ENCODE measurements around the gene KIAA0513. TPM values are rescaled to one million over a fixed set of nuclear protein-coding genes. Genes with fewer than 3 reads are reported as not detected.

Gene KIAA0513
- total and polyA plus RNA-seq, 2 donors (not counting 1 experiment from before 2014, with no cell fraction given) = 1.1 to 2.1 TPM

DNA sequence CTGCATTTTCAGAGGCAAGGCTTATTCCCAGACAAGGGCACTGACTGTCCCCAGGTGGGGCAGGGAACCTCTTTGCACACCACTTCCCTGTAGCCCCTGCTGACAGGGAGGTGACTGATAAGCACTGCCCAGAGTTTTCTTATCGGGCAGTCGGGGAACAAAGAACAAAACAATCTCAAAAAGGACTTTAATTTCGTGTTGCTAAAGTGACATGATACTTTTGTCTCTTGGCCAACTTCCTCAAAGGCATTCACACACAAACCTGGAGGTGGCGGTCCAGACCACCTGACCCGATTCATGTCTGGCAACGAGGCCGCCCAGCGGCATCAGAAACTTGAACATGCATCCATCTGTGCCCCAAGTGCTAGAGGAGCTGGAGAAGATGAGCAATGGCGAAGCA lies 45.2 kb upstream of the KIAA0513 start:
- H3K4me1 Mint-ChIP-seq = no peaks in the 10 kb centered on the region
- POLR2A ChIA-PET = no interaction called here

More for the DNA sequence above, 45.2 kb upstream of the KIAA0513 start:
- no peak for ATAC-seq (ENCODE audit: low read depth)
- WGBS (ENCODE audit: insufficient coverage) = 80% methylated on average over 9 of the region's 9 CpGs
- H3K27ac ChIP-seq (ENCODE audit: low read length in 2 of 2) = no peak overlapping the region
- H3K4me3 Mint-ChIP-seq = no peak overlapping the region
- no peak overlapping the region for H2AFZ ChIP-seq (ENCODE audit: insufficient read depth, low read depth, low read length, poor library complexity, severe bottlenecking)
- H3K36me3 ChIP-seq (replicated peaks in 1 of 2; ENCODE audit: control extremely low read depth in 1 of 2, control insufficient read depth in 1 of 2, extremely low read depth in 1 of 2, insufficient read depth in 2 of 2, low read length in 1 of 2) = peaks cover 2 to 51% of the 10 kb centered on the region in 2 experiments
- H3K27ac Mint-ChIP-seq = no peak overlapping the region
- intact Hi-C loops (cut with micrococcal nuclease) = no loop called here
- H3K27me3 ChIP-seq (replicated peaks in 1 of 4; ENCODE audit: control extremely low read depth in 1 of 4, control insufficient read depth in 3 of 4, insufficient read depth in 4 of 4, low read length in 3 of 4) = no peaks in the 10 kb centered on the region
- H4K20me1 ChIP-seq (ENCODE audit: control insufficient read depth, insufficient read depth, low read length, poor library complexity, severe bottlenecking) = peaks cover 18% of the 10 kb centered on the region
- no peaks in the 10 kb centered on the region for H3K9me3 Mint-ChIP-seq (ENCODE audit: insufficient read depth)
- no peak overlapping the region for H3K4me3 ChIP-seq (ENCODE audit: control extremely low read depth in 1 of 5, extremely low read depth in 1 of 5, insufficient read depth in 1 of 5, low read depth in 2 of 5, low read length in 4 of 5)
- peaks cover 6% of the 10 kb centered on the region for H3K79me2 ChIP-seq (ENCODE audit: control insufficient read depth, insufficient read depth, low read length)
- H3K4me1 ChIP-seq (ENCODE audit: control insufficient read depth in 2 of 2, insufficient read depth in 2 of 2, low read length in 2 of 2) = no peaks in the 10 kb centered on the region
- CTCF ChIA-PET = interaction anchor here (0.9 to 2.5 kb wide), 4 partner anchors 11 to 104 kb away, joined by 3 to 10 read pairs (median 4); no protein-coding TSS in a partner anchor
- TF ChIP-seq CTCF (IDR thresholded peaks at IDR 0.05) (no peak), EZH2 (IDR thresholded peaks at IDR 0.05; ENCODE audit: borderline replicate concordance, insufficient read depth, low read depth, low read length, poor library complexity, severe bottlenecking) (no peak)
- H3K9ac ChIP-seq (ENCODE audit: low read length) = no peak overlapping the region
- H3K27me3 Mint-ChIP-seq = no peaks in the 10 kb centered on the region
- no peaks in the 10 kb centered on the region for H3K9me3 ChIP-seq (ENCODE audit: control extremely low read depth in 1 of 3, control insufficient read depth in 2 of 3, insufficient read depth in 1 of 3, low read length in 2 of 3)
- H3K4me2 ChIP-seq (replicated peaks; ENCODE audit: low read depth, low read length, poor library complexity, severe bottlenecking) = no peak overlapping the region
- DNase-seq = no peak
